Gastroesophageal sphincter (tissue), 3 donors: ENCODE measurements around the gene GUCA2B.

ENCODE experiments used
- CTCF ChIP-seq, 4 experiments: fragments of 200-600 bp in 2 of 4; fragments of 450-650 bp in 2 of 4; sonication (generic) in 1 of 4; IDR thresholded peaks; one replicate each; pipeline ENCODE4 v1.5.1; 2017 to 2019; ENCODE audit warnings: antibody characterized with exemption in 4 of 4, mild to moderate bottlenecking in 2 of 4, moderate library complexity in 2 of 4
- EP300 ChIP-seq: sonication (generic); formaldehyde crosslinking; IDR thresholded peaks from one replicate; pipeline ENCODE4 v1.6.1; 2017; ENCODE audit warnings: antibody characterized with exemption, mild to moderate bottlenecking
- POLR2A ChIP-seq, 2 donors: fragments of 450-650 bp; IDR thresholded peaks; one replicate each; pipeline ENCODE4 v1.6.1; 2017; ENCODE audit warnings: antibody characterized with exemption in 2 of 2, mild to moderate bottlenecking in 2 of 2, moderate library complexity in 1 of 2
- POLR2AphosphoS5 ChIP-seq: sonication (generic); formaldehyde crosslinking; IDR thresholded peaks from one replicate; pipeline ENCODE4 v1.6.1; 2017; ENCODE audit warnings: antibody characterized with exemption

- TF ChIP-seq CTCF (IDR thresholded peaks at IDR 0.05) (no peak), POLR2A (IDR thresholded peaks at IDR 0.05) (no peak), POLR2AphosphoS5 (no peak), EP300 (no peak)
Measured at GRCh38 chr1:42137766-42138165, 15.4 kb upstream of the GUCA2B start.
